ENCODE results near the gene COPS3.

GRCh38 chr17:17201907-17202306 is 79.1 kb downstream of the COPS3 start:
- TF ChIP-seq CTCF (conservative IDR thresholded peaks at IDR 0.05; ENCODE audit: low read depth, low read length) (no peak), RAD21 (IDR thresholded peaks at IDR 0.05; ENCODE audit: low read length) (no peak), MAZ (IDR thresholded peaks at IDR 0.05; ENCODE audit: borderline replicate concordance, low read depth, low read length) (no peak)
